SK-N-MC (cell line): Measurements from ENCODE around the gene SLC4A5.

ENCODE experiments used
- EZH2 ChIP-seq: fragments of 200-600 bp; sonication (generic); IDR thresholded peaks from one replicate; pipeline ENCODE4 v1.6.1; 2017; ENCODE audit warnings: antibody characterized with exemption
- POLR2AphosphoS5 ChIP-seq: IDR thresholded peaks from 2 replicates; pipeline ENCODE4 v1.6.1; 2012; ENCODE audit warnings: mild to moderate bottlenecking, low read depth, low read length, borderline replicate concordance

DNA sequence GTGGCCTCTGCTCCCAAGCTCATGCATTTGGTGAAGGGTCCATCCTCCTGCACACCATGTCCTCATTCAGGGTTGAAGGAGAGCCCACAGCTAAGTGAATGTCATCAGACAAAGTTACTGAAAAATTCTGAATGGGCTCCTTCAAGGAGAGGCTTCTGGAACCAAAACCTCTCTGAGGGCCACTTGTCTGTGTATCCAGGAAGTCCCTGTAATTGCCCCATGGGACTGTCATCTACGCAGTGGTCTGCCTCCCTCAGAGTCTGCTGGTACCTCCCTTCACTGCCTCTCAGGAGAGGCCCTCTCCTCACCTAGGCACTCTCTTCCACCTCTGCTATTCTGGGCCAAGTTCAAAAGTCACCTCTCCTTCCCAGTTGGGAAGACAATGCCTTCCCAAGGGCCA, 68.0 kb downstream of the SLC4A5 start:
- TF ChIP-seq EZH2 (no peak), POLR2AphosphoS5 (no peak)
